HG03442 (cell line): ENCODE measurements around the gene TBCE.

ENCODE experiments used
- ATAC-seq: cut with Tn5 transposase; IDR thresholded peaks from one replicate; pipeline ENCODE4 v1.9.1; 2021; ENCODE audit warnings: mild to moderate bottlenecking, moderate library complexity; ENCODE audit not compliant: unreplicated experiment

TBCE gene

GRCh38 chr1:235367000-235367908 lies at the start of gene TBCE:
TSS of gene TBCE (plus strand) at chr1:235367427. CDS start at chr1:235380050, 12,623 bp downstream.
- ATAC-seq, result peak; percentile 100

- no peak for ATAC-seq
Measured at GRCh38 chr1:235319255-235319654, 48.0 kb upstream of the TBCE start.

- ATAC-seq, result no peak
Measured at GRCh38 chr1:235320521-235321179, 46.6 kb upstream of the TBCE start.

GRCh38 chr1:235324296-235324695 lies 42.9 kb upstream of the TBCE start:
- ATAC-seq, result no peak

GRCh38 chr1:235325139-235325538 lies 42.1 kb upstream of the TBCE start:
- no peak for ATAC-seq

GRCh38 chr1:235325854-235326253 lies 41.4 kb upstream of the TBCE start:
- no peak for ATAC-seq

- ATAC-seq, result no peak
Measured at GRCh38 chr1:235326719-235327558, 40.3 kb upstream of the TBCE start.

GRCh38 chr1:235327559-235328270 lies 39.5 kb upstream of the TBCE start, which contains the start of gene ARID4B:
TSS of gene ARID4B (minus strand) at chr1:235328179. CDS start at chr1:235326919, 1,260 bp downstream.
- peak; percentile 6 for ATAC-seq

GRCh38 chr1:235328271-235329138 lies 38.7 kb upstream of the TBCE start, which contains the start of gene GGPS1:
TSS of gene GGPS1 (plus strand) at chr1:235328570. CDS start at chr1:235335265, 6,695 bp downstream.
- ATAC-seq, result peak; percentile 64

- ATAC-seq, result peak; percentile 22
Measured at GRCh38 chr1:235329139-235329902, 37.9 kb upstream of the TBCE start.

- ATAC-seq, result no peak
Measured at GRCh38 chr1:235330918-235331285, 36.3 kb upstream of the TBCE start.

GRCh38 chr1:235331401-235331800 lies 35.8 kb upstream of the TBCE start:
- ATAC-seq, result no peak

- no peak for ATAC-seq
Measured at GRCh38 chr1:235336903-235337302, 30.3 kb upstream of the TBCE start.

- ATAC-seq, result no peak
Measured at GRCh38 chr1:235339746-235340145, 27.5 kb upstream of the TBCE start.

- no peak for ATAC-seq
Measured at GRCh38 chr1:235341334-235341733, 25.9 kb upstream of the TBCE start.

GRCh38 chr1:235342039-235342438 lies 25.2 kb upstream of the TBCE start:
- no peak for ATAC-seq

GRCh38 chr1:235342471-235342870 lies 24.8 kb upstream of the TBCE start:
- no peak for ATAC-seq

- no peak for ATAC-seq
Measured at GRCh38 chr1:235343726-235344125, 23.5 kb upstream of the TBCE start.

GRCh38 chr1:235351441-235351840 lies 15.8 kb upstream of the TBCE start:
- ATAC-seq, result no peak
